HTR-8/SVneo (cell line): ENCODE results near the gene DUOX1.

Experiments
- DNase-seq: peaks from one replicate; pipeline ENCODE4 v3.0.0; 2011; ENCODE audit warnings: low spot score, mixed read lengths; ENCODE audit not compliant: insufficient read length
- FAIRE-seq: peaks from 2 replicates; lab custom pipeline; 2011; peaks lifted over from hg19 to GRCh38; lab: Jason Lieb, UNC

Gene DUOX1

DNA sequence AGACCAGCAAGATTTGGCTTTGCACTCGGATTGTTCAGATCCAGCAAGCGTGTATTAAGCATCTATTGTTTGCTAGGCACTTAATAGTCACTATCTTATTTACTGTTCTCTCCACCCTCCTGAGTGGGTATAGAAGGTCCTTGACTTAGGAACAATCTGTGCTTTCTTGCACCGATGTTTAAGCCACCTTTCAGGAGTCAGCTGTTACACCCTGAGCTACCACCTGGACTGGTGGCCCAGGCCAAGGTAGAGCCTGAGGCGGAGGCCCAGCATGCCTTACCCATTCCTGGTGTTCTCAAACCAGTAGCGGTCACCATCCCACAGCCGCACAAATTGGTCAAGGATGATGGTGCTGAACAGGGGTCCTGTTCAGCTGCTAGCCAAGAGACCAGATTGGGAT is 10.0 kb downstream of the DUOX1 start:
- DNase-seq, result no peak
- FAIRE-seq, result no peak

DNA sequence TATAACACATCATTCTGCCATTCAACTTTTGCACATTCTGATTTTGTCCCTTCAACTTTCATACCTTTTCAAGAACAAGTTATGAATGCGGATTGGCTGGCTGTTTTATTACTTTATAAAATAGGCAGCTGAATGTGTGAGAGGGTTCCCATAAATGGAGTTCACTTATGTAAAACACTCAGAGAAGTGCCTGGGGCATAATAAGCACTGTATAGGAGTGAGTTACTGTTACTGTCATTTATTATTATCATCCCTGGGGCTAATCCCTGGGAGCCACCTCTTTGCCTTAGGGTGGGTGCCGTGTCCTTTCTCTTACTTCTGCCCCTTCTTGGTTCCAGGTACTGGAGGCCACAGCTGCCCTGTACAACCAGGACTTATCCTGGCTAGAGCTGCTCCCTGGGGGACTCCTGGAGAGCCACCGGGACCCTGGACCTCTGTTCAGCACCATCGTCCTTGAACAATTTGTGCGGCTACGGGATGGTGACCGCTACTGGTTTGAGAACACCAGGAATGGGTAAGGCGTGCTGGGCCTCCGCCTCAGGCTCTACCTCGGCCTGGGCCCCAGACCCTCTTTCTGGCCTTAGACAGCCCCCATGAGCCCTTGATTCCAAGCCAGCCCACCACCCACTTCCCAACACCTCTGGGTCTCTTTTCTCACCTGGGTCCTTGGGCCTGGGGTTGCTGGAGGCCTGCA is 10.9 kb downstream of the DUOX1 start:
- no peak for DNase-seq
- FAIRE-seq, result no peak

GRCh38 chr15:45141386-45141785 is 11.6 kb downstream of the DUOX1 start:
- FAIRE-seq, result no peak
- no peak for DNase-seq

DNA sequence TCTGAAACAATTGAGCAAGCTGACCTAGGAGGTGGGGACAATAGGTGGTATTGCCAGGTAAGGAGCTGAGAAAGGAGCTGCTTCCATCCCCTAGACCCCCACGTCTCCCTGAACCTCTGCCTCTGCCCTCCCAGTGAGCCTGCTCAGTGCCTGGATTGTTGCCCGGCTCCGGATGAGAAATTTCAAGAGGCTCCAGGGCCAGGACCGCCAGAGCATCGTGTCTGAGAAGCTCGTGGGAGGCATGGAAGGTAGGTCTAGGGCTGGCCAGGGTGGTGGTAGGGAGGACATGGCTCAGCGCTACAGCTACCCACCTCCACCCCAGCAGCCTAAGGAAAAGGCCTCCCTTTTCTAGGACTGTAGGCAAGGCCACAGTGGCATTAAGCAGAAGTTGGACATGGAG is 13.3 kb downstream of the DUOX1 start:
- DNase-seq (no peak), FAIRE-seq (no peak)

- no peak for FAIRE-seq
- no peak for DNase-seq
Observed at GRCh38 chr15:45143946-45144345, 14.2 kb downstream of the DUOX1 start.

- no peak for FAIRE-seq
- no peak for DNase-seq
Observed at GRCh38 chr15:45144775-45145174, 15.0 kb downstream of the DUOX1 start.

- FAIRE-seq (no peak), DNase-seq (no peak)
Observed at GRCh38 chr15:45146405-45146804, 16.6 kb downstream of the DUOX1 start.

DNA sequence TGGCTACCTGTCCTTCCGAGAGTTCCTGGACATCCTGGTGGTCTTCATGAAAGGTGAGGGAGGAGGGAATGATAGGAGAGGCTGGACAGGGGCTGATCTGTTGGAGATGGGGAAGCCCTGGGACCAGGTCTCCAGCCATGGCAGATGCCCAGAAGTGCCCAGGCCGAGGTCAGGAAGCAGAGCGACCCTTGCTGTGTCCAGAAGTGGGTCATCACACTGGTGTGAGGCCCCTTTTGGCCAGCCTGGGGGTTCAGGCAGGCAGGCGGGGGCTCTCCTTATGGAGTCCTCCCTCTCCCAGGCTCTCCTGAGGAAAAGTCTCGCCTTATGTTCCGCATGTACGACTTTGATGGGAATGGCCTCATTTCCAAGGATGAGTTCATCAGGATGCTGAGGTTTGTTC is 17.8 kb downstream of the DUOX1 start:
- DNase-seq (no peak), FAIRE-seq (no peak)

DNA sequence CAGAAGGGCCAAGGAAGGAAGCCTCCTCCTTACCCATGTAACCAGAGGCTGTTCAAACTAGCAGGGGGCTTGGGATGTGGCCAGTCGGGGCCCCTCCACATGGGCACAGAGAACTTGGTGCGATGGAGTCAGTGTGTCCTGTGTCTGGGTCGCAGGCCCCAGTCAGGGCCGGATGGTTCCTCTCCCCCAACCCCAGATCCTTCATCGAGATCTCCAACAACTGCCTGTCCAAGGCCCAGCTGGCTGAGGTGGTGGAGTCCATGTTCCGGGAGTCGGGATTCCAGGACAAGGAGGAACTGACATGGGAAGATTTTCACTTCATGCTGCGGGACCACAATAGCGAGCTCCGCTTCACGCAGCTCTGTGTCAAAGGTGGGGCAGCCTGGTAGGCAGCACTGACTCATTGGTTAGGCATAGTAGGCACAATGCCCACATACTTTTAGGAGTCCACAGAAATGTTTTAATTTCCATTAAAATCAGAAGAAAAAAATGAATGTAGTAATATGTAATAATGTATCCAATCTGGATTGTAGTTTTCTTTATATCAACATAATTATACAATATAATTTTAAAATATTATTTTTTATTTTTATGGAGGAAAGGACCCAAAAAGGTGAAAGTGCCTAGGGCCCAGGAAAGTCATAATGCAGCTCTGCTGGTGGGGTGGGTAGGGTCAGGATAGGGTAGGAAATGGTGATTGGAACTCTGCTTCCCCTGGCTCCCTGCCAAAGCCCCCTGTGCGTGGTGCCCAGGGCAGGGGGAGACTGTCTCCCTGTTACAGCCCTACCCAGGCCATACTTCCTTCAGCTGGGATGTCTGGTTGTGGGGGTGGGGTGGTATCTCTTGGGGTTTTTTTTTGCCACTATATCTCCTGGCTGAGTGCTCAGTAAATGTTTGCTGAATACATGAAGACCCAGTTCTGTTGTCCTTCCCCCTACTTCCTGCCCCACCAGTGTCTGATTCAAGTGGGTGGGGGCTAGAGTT is 18.6 kb downstream of the DUOX1 start:
- no peak for DNase-seq
- FAIRE-seq, result no peak

GRCh38 chr15:45149060-45149459 is 19.3 kb downstream of the DUOX1 start:
- FAIRE-seq (no peak), DNase-seq (no peak)

- no peak for FAIRE-seq
- DNase-seq, result no peak
Observed at GRCh38 chr15:45150481-45150880, 20.7 kb downstream of the DUOX1 start.

GRCh38 chr15:45150997-45151396 is 21.2 kb downstream of the DUOX1 start:
- no peak for DNase-seq
- FAIRE-seq, result no peak

DNA sequence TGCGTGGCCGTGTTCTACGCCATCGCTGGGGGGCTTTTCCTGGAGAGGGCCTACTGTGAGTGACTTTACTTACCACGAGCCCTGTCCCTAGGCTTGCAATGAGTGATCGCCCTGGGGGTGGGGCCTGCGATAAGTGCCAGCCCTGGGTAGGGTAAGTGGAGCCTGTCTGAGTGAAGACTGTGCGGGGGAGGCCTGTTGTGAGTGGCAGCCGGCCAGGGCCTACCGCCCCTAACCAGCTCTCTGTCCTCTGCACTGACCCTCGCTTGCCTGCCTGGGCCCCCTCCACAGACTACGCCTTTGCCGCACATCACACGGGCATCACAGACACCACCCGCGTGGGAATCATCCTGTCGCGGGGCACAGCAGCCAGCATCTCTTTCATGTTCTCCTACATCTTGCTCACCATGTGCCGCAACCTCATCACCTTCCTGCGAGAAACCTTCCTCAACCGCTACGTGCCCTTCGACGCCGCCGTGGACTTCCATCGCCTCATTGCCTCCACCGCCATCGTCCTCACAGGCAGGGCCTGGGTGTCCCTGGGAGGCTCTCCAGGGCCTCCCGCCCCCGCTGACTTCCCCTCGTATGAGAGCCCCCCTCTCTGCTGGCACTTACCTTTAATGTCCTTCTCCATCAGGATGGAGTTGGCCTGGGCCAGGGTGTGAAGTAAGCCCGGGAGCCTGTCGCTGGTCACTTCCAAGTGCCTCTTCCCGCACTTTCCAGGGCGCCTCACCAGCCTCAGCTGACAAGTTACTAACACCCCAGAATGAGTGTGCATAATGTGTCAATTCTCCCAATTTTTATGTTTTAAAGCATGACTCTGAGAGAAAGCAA is 22.4 kb downstream of the DUOX1 start:
- no peak for FAIRE-seq
- no peak for DNase-seq

- DNase-seq, result no peak
- no peak for FAIRE-seq
Observed at GRCh38 chr15:45155739-45156138, 25.9 kb downstream of the DUOX1 start.

- FAIRE-seq (no peak), DNase-seq (no peak)
Observed at GRCh38 chr15:45156744-45157455, 27.1 kb downstream of the DUOX1 start.

- FAIRE-seq, result no peak
Observed at GRCh38 chr15:45157974-45158373, 28.2 kb downstream of the DUOX1 start.

GRCh38 chr15:45161666-45162065 is 31.9 kb downstream of the DUOX1 start:
- FAIRE-seq, result no peak
- no peak for DNase-seq

More at GRCh38 chr15:45157974-45158373, 28.2 kb downstream of the DUOX1 start:
- DNase-seq, result no peak

DNA sequence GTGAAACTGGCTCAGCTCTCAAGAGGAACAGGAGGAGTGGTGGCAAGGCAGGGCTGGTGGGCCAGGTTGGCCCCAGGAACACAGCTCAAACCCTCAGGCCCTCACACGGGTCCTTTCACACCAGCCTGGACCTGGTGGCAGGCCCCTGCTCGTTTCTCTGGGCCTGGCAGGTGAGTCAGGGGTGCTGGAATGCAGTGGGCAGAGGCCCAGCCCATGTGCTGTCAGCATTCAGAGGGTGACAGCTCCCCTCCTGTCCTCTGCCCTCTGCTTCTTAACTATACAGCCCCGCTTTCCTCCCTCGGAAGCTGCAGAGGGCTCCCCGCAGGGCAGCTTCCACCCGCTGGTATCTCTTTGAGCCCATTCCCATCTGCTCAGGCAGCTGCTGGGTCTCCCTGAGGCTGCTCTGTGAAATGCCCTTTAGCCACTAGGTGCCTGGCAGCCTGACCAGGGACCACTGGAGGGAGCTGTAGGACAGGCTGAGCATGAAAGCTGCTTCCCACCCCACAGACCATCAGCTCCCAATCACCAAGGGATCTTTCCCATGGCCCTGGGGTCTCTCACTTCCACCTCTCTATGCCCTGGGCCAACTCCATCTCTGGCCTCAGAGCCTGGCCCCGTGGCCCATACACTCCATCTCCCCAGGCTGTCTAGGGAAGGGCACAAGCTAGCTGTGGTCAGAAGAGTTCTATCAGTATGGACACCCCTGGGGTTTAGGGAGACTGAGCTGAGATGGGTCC is 33.1 kb downstream of the DUOX1 start:
- DNase-seq (peak; percentile 94), FAIRE-seq (peak; percentile 83)

DNA sequence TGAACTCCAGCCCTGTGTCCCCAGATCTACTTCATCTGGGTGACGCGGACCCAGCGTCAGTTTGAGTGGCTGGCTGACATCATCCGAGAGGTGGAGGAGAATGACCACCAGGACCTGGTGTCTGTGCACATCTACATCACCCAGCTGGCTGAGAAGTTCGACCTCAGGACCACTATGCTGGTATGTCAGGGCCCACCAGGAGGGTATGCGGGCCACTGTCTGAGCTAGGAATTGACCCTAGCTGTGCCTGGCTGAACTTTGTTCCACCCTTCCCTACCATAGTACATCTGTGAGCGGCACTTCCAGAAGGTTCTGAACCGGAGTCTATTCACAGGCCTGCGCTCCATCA is 33.7 kb downstream of the DUOX1 start:
- DNase-seq (no peak), FAIRE-seq (no peak)
